ENCODE results near the gene CLCN6. TPM values are rescaled to one million over a fixed set of nuclear protein-coding genes. Genes with fewer than 3 reads are reported as not detected.

CLCN6 gene
- polyA plus RNA-seq, 3 donors, result 3.8 to 37.1 (median 4.2) TPM

DNA sequence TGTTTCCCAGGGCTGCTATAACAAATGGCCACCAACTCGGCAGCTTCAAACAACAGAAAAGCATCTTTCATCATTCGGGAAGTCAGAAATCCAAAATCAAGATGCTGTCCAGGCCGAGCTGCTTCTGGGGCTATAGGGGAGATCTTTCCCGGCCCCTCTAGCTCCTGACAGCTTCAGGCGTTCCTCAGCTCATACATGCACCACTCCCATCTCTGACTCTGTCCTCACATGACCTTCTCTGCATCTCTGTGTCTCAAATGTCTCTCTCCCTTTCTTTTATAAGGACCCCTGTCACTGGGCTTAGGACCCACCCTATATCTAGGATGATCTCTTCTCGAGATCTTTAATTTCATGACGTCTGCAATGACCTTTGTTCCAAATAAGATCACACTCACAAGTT lies 66.6 kb downstream of the CLCN6 start:
- intact Hi-C loops (cut with micrococcal nuclease), result no loop called here
- no peak overlapping the region for H3K9ac ChIP-seq (ENCODE audit: insufficient read depth, low read length, poor library complexity, severe bottlenecking)
- H3K36me3 Mint-ChIP-seq, result no peaks in the 10 kb centered on the region

DNA sequence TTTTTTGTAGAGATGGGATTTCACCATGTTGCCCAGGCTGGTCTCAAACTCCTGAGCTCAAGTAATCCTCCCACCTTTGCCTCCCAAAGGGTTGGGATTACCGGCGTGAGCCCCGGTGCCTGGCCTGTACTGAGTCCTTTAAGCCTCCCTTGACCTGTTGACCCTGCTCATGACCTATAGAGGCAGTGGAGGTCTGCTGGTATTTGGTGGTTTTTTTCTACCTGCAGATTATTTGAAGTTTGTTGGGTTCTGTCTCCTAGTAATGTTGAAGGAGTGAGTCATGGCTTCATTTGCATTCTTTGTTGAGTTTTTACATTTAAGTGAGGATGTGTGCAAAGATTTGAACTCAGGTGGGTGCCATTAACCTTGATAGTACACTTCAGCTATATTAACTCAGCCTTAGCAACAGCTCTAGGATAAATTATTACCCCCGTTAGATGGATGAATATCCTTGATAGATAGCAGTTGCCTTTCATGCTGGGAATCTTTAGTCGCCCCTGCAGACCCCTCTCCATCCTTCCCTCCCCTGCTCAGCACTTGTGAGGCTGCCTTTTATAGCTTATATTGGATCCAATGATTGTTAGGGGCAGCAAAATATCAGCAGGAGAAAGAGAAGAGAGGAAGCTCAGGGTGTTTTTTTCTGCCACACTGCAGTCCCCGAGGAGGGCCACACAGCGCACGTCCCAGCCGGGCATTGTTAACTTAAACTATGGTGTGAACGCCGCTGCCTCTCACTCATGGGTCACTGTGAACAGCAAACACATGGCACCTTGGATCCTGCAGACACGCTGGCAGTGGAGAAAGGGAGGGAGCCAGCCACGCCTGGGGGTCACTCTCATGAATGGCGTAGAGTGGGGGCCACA lies 67.6 kb downstream of the CLCN6 start:
- intact Hi-C loops (cut with micrococcal nuclease), result no loop called here
- Mint-ChIP-seq H3K4me3 (no peak overlapping the region), H3K27me3 (ENCODE audit: low read depth in 3 of 3) (peaks cover 7 to 11% (median 9%) of the 10 kb centered on the region in 3 donors), H3K36me3 (no peaks in the 10 kb centered on the region), H3K9me3 (no peaks in the 10 kb centered on the region), H3K27ac (no peak overlapping the region), H3K4me1 (no peaks in the 10 kb centered on the region)
- Histone ChIP-seq H3K27ac (ENCODE audit: low read depth in 1 of 2, low read length in 2 of 2) (no peak overlapping the region), H3K79me2 (ENCODE audit: insufficient read depth, low read length) (no peaks in the 10 kb centered on the region), H3K27me3 (ENCODE audit: control insufficient read depth in 2 of 2, insufficient read depth in 2 of 2, low read length in 2 of 2) (no peaks in the 10 kb centered on the region), H4K20me1 (ENCODE audit: insufficient read depth, low read length) (no peaks in the 10 kb centered on the region), H3K4me1 (ENCODE audit: control insufficient read depth in 1 of 2, insufficient read depth in 2 of 2, low read length in 2 of 2) (no peaks in the 10 kb centered on the region), H3K36me3 (replicated peaks in 1 of 2; ENCODE audit: control insufficient read depth in 1 of 2, insufficient read depth in 2 of 2, low read length in 2 of 2) (no peaks in the 10 kb centered on the region), H3K4me3 (replicated peaks in 1 of 3; ENCODE audit: low read depth in 2 of 3, low read length in 3 of 3) (no peak overlapping the region), H3K9ac (ENCODE audit: insufficient read depth, low read length, poor library complexity, severe bottlenecking) (no peak overlapping the region), H2AFZ (ENCODE audit: insufficient read depth, low read depth, low read length, poor library complexity, severe bottlenecking) (no peak overlapping the region), H3K9me3 (replicated peaks in 1 of 2; ENCODE audit: control insufficient read depth in 1 of 2, insufficient read depth in 1 of 2, low read length in 2 of 2) (no peaks in the 10 kb centered on the region), H3K4me2 (replicated peaks; ENCODE audit: extremely low read depth, low read length, poor library complexity, severe bottlenecking) (no peak overlapping the region)
- 91% methylated on average over 8 of the region's 14 CpGs for WGBS (ENCODE audit: insufficient coverage)
- no peak for DNase-seq
- no peak for TF ChIP-seq CTCF (IDR thresholded peaks at IDR 0.05)

More for the DNA sequence above, 66.6 kb downstream of the CLCN6 start:
- Histone ChIP-seq H2AFZ (ENCODE audit: insufficient read depth, low read depth, low read length, poor library complexity, severe bottlenecking) (no peak overlapping the region), H3K27ac (ENCODE audit: low read depth in 1 of 2, low read length in 2 of 2) (no peak overlapping the region), H3K36me3 (replicated peaks in 1 of 2; ENCODE audit: control insufficient read depth in 1 of 2, insufficient read depth in 2 of 2, low read length in 2 of 2) (no peaks in the 10 kb centered on the region), H3K9me3 (replicated peaks in 1 of 2; ENCODE audit: control insufficient read depth in 1 of 2, insufficient read depth in 1 of 2, low read length in 2 of 2) (no peaks in the 10 kb centered on the region), H3K4me2 (replicated peaks; ENCODE audit: extremely low read depth, low read length, poor library complexity, severe bottlenecking) (no peak overlapping the region), H3K27me3 (ENCODE audit: control insufficient read depth in 2 of 2, insufficient read depth in 2 of 2, low read length in 2 of 2) (no peaks in the 10 kb centered on the region), H3K79me2 (ENCODE audit: insufficient read depth, low read length) (no peaks in the 10 kb centered on the region), H3K4me1 (ENCODE audit: control insufficient read depth in 1 of 2, insufficient read depth in 2 of 2, low read length in 2 of 2) (no peaks in the 10 kb centered on the region), H4K20me1 (ENCODE audit: insufficient read depth, low read length) (no peaks in the 10 kb centered on the region), H3K4me3 (replicated peaks in 1 of 3; ENCODE audit: low read depth in 2 of 3, low read length in 3 of 3) (no peak overlapping the region)
- TF ChIP-seq CTCF (IDR thresholded peaks at IDR 0.05), result no peak
- no peak overlapping the region for H3K27ac Mint-ChIP-seq
- no peak for DNase-seq
- no peaks in the 10 kb centered on the region for H3K4me1 Mint-ChIP-seq
- H3K4me3 Mint-ChIP-seq, result no peak overlapping the region
- peaks cover 9 to 14% (median 10%) of the 10 kb centered on the region in 3 donors for H3K27me3 Mint-ChIP-seq (ENCODE audit: low read depth in 3 of 3)
- WGBS (ENCODE audit: insufficient coverage), result 67% methylated on average over 1 of the region's 7 CpGs
- no peaks in the 10 kb centered on the region for H3K9me3 Mint-ChIP-seq

Measured in CD14-positive monocyte (primary cell).